SU-DHL-6 (cell line): ENCODE data around the gene ELOVL6.

ENCODE experiments used
- H2AFZ ChIP-seq: fragments of 200-600 bp; sonication (generic); 2 replicates; pipeline ENCODE4 v1.6.1; 2014; ENCODE audit warnings: low read depth, mild to moderate bottlenecking, moderate library complexity, mixed read lengths, antibody characterized with exemption, low read length; ENCODE audit not compliant: severe bottlenecking
- H3F3A ChIP-seq: fragments of 200-600 bp; shearing (Covaris generic); 2 replicates; pipeline ENCODE4 v1.6.0; 2016; ENCODE audit warnings: antibody characterized with exemption, mild to moderate bottlenecking; ENCODE audit not compliant: insufficient read depth
- H3K27ac ChIP-seq: fragments of 200-600 bp; sonication (generic); 2 replicates; pipeline ENCODE4 v1.5.1; 2016; ENCODE audit warnings: low read depth, mild to moderate bottlenecking, low read length, moderate library complexity, mixed read lengths
- H3K27me3 ChIP-seq: fragments of 200-600 bp; sonication (generic), shearing (Covaris generic); 2 replicates; pipeline ENCODE4 v1.6.0; 2014; ENCODE audit warnings: mild to moderate bottlenecking, low read length
- H3K36me3 ChIP-seq: fragments of 200-600 bp; sonication (generic); 2 replicates; pipeline ENCODE4 v1.6.1; 2014; ENCODE audit warnings: mild to moderate bottlenecking, low read length, mixed read lengths
- H3K4me2 ChIP-seq: fragments of 300-600, 200-600 bp; shearing (Covaris generic), sonication (generic); 2 replicates; pipeline ENCODE4 v1.6.0; 2014; ENCODE audit warnings: low read length, low read depth, mild to moderate bottlenecking; ENCODE audit not compliant: poor library complexity, severe bottlenecking
- H3K4me3 ChIP-seq: fragments of 200-600 bp; sonication (generic); 2 replicates; pipeline ENCODE4 v1.5.1; 2014; ENCODE audit warnings: antibody characterized with exemption, low read length, mild to moderate bottlenecking, mixed read lengths; ENCODE audit not compliant: insufficient read depth, poor library complexity, severe bottlenecking
- H3K79me2 ChIP-seq: fragments of 200-600 bp; sonication (generic); 2 replicates; pipeline ENCODE4 v1.6.1; 2014; ENCODE audit warnings: mild to moderate bottlenecking, low read length, moderate library complexity; ENCODE audit not compliant: insufficient read depth
- H3K9ac ChIP-seq: fragments of 200-600 bp; sonication (generic); 2 replicates; pipeline ENCODE4 v1.7.0; 2014; ENCODE audit warnings: mild to moderate bottlenecking, low read length
- H3K9me2 ChIP-seq: fragments of 200-600 bp; sonication (generic); replicated peaks from 2 replicates; pipeline ENCODE4 v1.6.1; 2014; ENCODE audit warnings: low read length; ENCODE audit not compliant: insufficient read depth
- H3K9me3 ChIP-seq: fragments of 200-600 bp; sonication (generic); 2 replicates; pipeline ENCODE4 v1.6.1; 2014; ENCODE audit warnings: low read length, mixed read lengths; ENCODE audit not compliant: insufficient read depth
- H4K20me1 ChIP-seq: fragments of 200-600 bp; sonication (generic); 2 replicates; pipeline ENCODE4 v1.6.1; 2014; ENCODE audit warnings: low read depth, mild to moderate bottlenecking, antibody characterized with exemption, low read length, moderate library complexity, mixed read lengths
- EZH2phosphoT487 ChIP-seq: fragments of 200-600 bp; sonication (generic), shearing (Covaris generic); conservative IDR thresholded peaks from 2 replicates; pipeline ENCODE4 v1.6.1; 2018; ENCODE audit warnings: mild to moderate bottlenecking, antibody characterized with exemption, low read length, moderate library complexity, mixed read lengths
- TF ChIP-seq, protein P1 (sequence below): fragments of 200-600 bp; sonication (generic); IDR thresholded peaks from one replicate; pipeline ENCODE4 v1.5.1; 2017; ENCODE audit warnings: antibody characterized with exemption, mild to moderate bottlenecking, low read length, moderate library complexity; ENCODE audit not compliant: insufficient read depth, poor library complexity, severe bottlenecking

ELOVL6 gene

GRCh38 chr4:110188113-110188512, 10.3 kb downstream of the ELOVL6 start:
- Histone ChIP-seq H3F3A (no peaks in the 10 kb centered on the region; the same call in 1 of the 2 replicates), H3K4me2 (no peak overlapping the region), H3K27ac (no peak overlapping the region), H3K4me3 (no peak overlapping the region), H2AFZ (no peak overlapping the region), H4K20me1 (no peaks in the 10 kb centered on the region), H3K9ac (no peak overlapping the region), H3K36me3 (no peaks in the 10 kb centered on the region), H3K79me2 (no peaks in the 10 kb centered on the region), H3K9me2 (no peaks in the 10 kb centered on the region), H3K9me3 (no peaks in the 10 kb centered on the region), H3K27me3 (no peaks in the 10 kb centered on the region)
- TF ChIP-seq, protein P1, sequence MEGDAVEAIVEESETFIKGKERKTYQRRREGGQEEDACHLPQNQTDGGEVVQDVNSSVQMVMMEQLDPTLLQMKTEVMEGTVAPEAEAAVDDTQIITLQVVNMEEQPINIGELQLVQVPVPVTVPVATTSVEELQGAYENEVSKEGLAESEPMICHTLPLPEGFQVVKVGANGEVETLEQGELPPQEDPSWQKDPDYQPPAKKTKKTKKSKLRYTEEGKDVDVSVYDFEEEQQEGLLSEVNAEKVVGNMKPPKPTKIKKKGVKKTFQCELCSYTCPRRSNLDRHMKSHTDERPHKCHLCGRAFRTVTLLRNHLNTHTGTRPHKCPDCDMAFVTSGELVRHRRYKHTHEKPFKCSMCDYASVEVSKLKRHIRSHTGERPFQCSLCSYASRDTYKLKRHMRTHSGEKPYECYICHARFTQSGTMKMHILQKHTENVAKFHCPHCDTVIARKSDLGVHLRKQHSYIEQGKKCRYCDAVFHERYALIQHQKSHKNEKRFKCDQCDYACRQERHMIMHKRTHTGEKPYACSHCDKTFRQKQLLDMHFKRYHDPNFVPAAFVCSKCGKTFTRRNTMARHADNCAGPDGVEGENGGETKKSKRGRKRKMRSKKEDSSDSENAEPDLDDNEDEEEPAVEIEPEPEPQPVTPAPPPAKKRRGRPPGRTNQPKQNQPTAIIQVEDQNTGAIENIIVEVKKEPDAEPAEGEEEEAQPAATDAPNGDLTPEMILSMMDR, result no peak
- TF ChIP-seq EZH2phosphoT487, result no peak

GRCh38 chr4:110184791-110185155, 13.6 kb downstream of the ELOVL6 start:
- H3K4me3 ChIP-seq, result no peak overlapping the region
- no peaks in the 10 kb centered on the region for H3K27me3 ChIP-seq
- H3K9ac ChIP-seq, result no peak overlapping the region
- no peak overlapping the region for H3K27ac ChIP-seq
- H3K4me2 ChIP-seq, result no peak overlapping the region
- H3K9me2 ChIP-seq, result no peaks in the 10 kb centered on the region
- no peaks in the 10 kb centered on the region for H3K79me2 ChIP-seq
- no peak overlapping the region for H2AFZ ChIP-seq
- no peaks in the 10 kb centered on the region for H3F3A ChIP-seq
- TF ChIP-seq EZH2phosphoT487, result no peak
- TF ChIP-seq, protein P1, result no peak
- H3K9me3 ChIP-seq, result no peaks in the 10 kb centered on the region
- H4K20me1 ChIP-seq, result no peaks in the 10 kb centered on the region
- H3K36me3 ChIP-seq, result no peaks in the 10 kb centered on the region

DNA sequence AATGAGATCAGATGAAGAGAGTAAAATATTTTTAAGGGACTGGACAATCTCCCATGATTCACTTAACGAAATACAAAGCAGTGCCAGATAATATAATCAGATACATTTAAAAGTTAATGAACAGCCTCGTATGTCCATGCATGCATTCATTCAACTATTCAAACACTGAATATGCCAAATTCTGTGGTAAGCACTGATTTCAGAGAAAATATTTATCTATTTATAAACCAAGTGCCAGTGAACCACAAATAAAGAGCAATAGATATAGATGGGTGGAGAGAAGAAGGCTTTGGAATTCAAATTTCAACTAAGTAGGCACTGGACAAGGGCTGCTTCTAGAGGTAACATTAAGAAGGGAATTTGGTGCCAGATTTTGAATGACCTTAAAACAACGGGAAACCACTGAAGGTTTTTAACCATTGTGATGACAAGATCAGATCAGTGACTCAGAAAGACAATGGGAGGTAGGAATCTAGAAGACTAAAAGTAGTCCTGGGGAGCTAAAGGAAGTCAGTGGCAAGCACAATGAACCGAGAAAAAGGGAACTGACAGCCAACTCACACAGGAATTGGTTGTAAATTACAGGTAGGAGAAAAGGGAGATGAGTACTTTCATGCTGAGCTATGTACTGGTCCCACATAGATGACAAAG, 14.2 kb downstream of the ELOVL6 start:
- Histone ChIP-seq H3K9ac (no peak overlapping the region), H3K79me2 (no peaks in the 10 kb centered on the region), H3K9me3 (no peaks in the 10 kb centered on the region), H3K4me2 (no peak overlapping the region), H3K36me3 (no peaks in the 10 kb centered on the region), H3K27ac (no peak overlapping the region), H3F3A (no peaks in the 10 kb centered on the region), H3K4me3 (no peak overlapping the region), H3K27me3 (no peaks in the 10 kb centered on the region), H4K20me1 (no peaks in the 10 kb centered on the region), H2AFZ (no peak overlapping the region), H3K9me2 (no peaks in the 10 kb centered on the region)
- no peak for TF ChIP-seq EZH2phosphoT487
- TF ChIP-seq, protein P1, result no peak
